ENCODE measurements around the gene CC2D1B.

- TF ChIP-seq POLR2AphosphoS5 (IDR thresholded peaks at IDR 0.05; ENCODE audit: borderline replicate concordance, low read depth, low read length) (no peak), FOXP2 (optimal IDR thresholded peaks at IDR 0.05; ENCODE audit: control extremely low read depth, extremely low read length, insufficient read depth) (no peak), EZH2 (IDR thresholded peaks at IDR 0.05) (no peak)
Observed at GRCh38 chr1:52386458-52386857, 20.5 kb upstream of the CC2D1B start.

Data from SK-N-MC (cell line).